NCI-H446 treated with DMSO at 0.1 percent for 48 hours (cell line): Measurements from ENCODE around the gene TUBA1C.
"Not testable (repeated sequence)": the region's sequence is repeated elsewhere in the genome, so short reads cannot be mapped to it uniquely, and the experiment has no call there.

Source experiments
- DNase-seq: peaks from one replicate; lab custom pipeline; 2025; lab: John Stamatoyannopoulos, UW

TUBA1C gene

GRCh38 chr12:49310451-49311000 lies 45.6 kb downstream of the TUBA1C start:
- not testable (repeated sequence) for DNase-seq

GRCh38 chr12:49314811-49315210 lies 49.9 kb downstream of the TUBA1C start:
- no peak for DNase-seq

GRCh38 chr12:49317118-49317517 lies 52.2 kb downstream of the TUBA1C start:
- not testable (repeated sequence) for DNase-seq

GRCh38 chr12:49320411-49321103 lies 55.7 kb downstream of the TUBA1C start:
- not testable (repeated sequence) for DNase-seq

- no peak for DNase-seq
These were observed 57.5 kb downstream of the TUBA1C start for GRCh38 chr12:49322367-49322707.

- peak; percentile 98 for DNase-seq
These were observed 58.0 kb downstream of the TUBA1C start, which contains the start of gene TROAP for GRCh38 chr12:49322708-49323523. Gene TROAP (plus strand): TSS chr12:49323255. CDS start chr12:49323609, 354 bp downstream.

- no peak for DNase-seq
These were observed 58.7 kb downstream of the TUBA1C start for GRCh38 chr12:49323524-49324097.
